ENCODE results near the gene CFL1. TPM values are rescaled to one million over a fixed set of nuclear protein-coding genes. Genes with fewer than 3 reads are reported as not detected.

The CFL1 gene
- total RNA-seq, 2 donors from 2014 or later, result 697 to 707 TPM

DNA sequence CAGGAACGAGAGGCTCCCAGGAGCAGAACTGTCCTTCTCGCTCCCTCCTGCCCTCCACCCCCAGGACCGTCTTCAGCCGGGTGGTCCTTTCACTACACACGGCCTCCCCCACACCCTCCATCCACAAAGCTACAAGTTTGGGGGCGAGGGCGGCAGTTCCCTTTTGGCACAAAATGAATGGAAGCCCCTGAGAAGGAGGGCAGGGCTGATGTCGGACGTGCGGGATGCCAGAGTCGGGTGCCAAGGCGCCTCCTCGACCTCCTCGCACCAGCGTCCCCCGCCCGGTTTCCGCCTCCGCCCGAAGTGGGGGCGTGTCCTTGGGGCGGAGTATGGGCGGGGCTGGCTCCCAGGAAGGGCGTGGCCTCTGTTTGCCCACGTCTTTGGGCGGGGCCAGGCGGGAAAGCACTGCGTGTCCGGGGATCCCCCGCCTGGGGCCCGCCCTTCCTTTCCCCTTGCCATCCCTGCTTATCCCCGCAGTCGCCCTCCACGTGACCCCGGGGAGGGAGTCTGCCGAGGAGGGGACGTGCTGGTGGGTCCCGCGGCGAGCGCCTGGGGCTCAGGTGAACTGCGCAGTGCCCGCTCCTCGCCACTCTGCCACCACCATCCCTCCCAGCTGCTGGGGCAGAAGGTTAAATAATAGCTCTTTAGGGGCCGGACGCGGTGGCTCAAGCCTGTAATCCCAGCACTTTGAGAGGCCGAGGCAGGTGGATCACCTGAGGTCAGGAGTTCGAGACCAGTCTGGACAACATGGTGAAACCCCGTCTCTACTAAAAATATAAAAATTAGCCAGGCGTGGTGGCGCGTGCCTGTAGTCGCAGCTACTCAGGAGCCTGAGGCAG, 15.6 kb upstream of the CFL1 start:
- DNase-seq (ENCODE audit: low spot score), result peak; percentile 99
- intact Hi-C loops (cut with DNase I), result no loop called here

DNA sequence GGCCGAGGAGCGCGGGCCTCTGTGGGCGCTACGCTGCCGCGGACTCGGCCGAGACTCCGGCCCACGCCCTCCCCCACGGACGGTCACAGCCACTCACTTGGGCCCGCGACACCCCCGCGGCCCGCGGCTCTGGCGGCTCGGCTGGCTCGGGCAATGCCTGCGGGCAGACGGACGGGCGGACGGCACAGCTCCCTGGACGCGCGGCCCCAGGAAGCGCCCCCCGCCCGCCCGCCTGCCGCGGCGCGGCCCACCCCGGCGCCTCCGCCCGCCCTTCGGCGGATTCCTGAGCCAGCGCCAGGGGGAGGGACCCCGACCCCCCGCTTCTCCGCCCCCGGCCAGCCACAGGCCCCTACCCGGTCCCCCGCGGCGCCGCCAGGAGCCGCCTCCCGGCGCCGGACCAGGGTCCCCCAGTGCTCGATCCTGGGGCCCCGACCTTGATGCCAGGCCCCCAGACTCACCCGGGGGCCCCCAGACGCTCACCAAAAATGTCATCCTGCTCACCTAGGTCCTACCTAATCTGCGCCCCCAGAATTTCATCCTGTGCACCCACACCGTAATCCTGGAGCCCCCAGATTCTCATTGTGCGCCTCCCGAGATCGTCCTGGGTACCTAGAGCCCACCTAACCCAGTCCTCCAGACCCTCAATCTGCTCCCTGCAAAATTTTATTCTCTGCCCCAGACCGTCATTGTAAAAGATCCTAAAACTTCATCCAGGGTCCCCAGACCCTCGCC, 14.8 kb upstream of the CFL1 start, which contains the start of gene EFEMP2:
Gene EFEMP2, minus strand, starts transcription at position 215 of the 732 bp plus-strand sequence. CDS start 446 bp downstream, outside the sequence.
- intact Hi-C loops (cut with DNase I), result no loop called here
- peak; percentile 83 for DNase-seq (ENCODE audit: low spot score)

DNA sequence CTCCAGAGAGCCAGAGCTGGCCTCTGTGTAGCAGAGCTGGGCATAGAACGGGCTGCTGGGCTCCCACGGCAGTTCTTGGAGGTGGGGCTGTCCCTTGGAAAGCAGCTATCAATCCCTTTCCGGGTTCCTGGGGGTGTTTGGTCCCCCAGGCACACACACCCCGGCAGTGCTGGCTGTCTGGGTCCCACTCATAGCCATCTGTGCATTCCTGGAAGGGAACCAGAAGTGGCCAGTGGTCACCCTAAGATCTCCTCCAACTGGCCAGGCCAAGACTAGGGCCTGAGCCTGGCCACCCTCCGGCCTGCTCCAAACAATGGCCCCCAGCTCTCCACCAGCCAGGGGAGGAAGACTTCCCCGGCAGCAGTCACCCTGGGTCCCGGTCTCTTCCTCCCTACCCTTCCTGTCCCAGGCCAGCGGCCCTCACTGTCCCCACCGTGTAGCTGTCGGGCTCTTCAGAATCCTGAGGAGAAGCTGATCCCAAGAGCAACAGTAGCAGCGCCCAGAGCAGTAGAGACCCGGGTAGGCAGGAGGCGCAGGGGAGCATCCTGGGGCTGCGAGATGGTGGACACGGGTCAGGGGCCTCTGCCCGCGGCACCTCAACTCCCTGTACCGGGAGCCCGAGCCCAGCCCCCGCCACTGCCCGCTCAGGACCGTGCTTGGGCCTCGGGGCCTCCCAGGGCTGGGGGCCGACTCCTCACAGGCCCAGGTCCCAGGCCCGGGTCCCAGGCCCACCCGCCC, 14.0 kb upstream of the CFL1 start:
- peak; percentile 77 for DNase-seq (ENCODE audit: low spot score)
- intact Hi-C loops (cut with DNase I), result no loop called here

DNA sequence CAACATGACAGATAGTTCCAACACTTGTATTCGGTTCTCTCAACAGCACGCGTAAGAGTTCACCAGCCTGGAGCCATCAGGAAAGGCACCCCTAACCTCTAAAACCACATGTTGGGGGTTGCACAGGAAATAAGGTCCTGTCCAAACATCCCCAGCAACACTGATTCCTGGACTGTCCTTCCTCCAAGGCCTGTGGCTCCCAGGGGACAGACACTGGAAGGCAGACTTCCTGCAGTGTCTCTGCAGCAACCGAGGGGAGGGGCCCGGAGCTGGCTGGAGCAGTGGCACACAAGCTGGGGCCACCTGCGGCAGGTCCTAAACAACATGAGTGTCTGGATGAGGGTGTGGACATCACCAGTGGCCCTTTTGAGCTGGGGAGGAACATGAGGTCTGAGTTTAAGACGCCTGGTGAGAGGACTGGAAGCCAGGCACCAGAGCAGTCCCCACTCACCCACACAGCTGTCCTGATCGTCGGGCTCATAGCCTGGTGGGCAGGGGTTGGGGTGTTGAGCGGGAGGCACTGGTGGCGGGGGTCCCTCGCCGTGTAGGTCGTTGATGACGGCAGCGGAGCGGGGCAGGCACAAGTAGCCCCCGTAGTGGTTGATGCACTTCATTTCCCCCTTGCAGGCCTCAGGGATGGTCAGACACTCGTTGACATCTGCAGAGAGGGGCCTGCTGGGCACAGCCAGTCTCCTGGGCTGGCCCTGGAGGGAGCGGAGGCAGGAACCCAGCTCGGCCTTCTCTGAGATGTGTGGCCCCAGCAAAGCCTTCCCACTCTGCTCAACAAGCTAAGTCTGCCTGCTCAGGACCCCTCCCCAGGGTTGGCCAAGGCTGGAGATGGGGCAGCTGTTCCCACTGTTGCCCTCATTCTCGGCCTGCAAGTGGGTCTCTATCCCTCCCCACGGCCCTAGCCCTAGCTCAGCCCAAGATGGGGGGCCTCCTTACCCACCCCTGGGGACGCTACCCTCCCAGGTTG, 13.0 kb upstream of the CFL1 start:
- intact Hi-C loops (cut with DNase I), result no loop called here
- no peak for DNase-seq (ENCODE audit: low spot score)

DNA sequence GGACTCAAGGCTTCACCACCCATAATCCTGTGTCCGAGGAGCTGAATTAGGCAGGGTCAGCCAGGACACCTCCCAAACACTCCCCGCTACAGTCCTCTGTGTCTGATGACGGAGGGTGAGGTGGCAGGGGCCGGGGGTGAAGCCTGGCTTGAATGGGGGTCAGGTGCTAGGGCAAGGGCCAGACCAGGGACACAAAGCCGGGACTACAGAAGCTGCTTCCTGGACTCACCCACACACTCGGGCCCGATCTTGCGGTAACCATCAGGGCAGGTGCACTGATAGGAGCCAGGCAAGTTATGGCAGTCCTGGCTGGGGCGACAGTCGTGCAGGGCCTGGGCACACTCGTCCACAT, 12.3 kb upstream of the CFL1 start:
- intact Hi-C loops (cut with DNase I), result no loop called here
- no peak for DNase-seq (ENCODE audit: low spot score)

DNA sequence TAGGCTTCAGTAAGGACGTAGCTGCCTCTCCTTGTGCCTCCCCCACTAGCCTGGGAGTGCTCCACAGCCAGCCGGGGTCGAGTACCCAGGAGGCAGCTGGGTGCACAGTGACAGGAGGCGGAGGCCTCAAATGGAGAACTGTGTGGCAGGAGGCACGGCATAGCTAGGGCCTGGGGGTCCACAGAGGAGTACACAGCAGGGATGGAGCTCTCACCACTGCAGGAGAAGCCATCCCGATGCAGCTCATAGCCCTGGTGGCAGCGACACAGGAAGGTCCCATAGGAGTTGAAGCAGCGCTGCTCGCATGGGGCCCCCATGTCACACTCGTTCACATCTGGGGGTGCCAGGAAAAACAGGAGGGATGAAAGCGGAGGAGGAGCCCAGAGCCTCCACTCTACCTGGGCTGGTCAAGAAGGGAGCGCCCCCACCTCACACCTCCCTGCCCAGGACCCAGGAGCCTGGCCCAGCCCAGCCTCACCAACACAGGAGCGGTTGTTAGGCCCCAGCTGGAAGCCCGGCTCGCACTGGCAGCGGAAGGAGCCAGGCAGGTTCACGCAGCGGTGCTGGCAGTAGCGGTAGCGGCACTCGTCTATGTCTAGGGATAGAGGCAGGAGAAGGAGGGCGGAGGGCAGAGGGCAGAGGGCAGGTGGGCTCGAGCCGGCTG, 11.8 kb upstream of the CFL1 start:
- intact Hi-C loops (cut with DNase I), result loop anchor here in 1 of 2 donors (5.0 kb wide), 1 partner anchor 628 kb away; no protein-coding TSS in a partner anchor
- DNase-seq (ENCODE audit: low spot score), result no peak

DNA sequence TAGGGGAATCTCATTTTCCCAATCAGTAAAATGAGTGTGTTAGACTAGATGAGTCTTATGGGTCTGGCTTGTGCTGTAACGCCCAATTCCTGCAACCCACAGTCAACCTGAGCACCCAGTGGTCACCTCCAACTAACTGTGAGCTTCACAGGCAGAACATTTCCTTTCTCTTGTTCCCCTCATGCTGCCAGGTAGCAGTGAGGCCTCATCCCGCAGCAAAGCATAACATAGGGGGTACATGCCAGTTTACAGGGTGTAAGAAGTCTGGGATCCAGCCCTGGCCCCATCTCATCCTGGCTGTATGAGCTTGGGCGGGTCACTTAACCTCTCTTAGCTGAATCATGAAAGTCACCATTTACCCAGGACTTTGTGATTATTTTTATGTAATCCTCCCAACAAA, 10.9 kb upstream of the CFL1 start:
- no peak for DNase-seq (ENCODE audit: low spot score)
- intact Hi-C loops (cut with DNase I), result loop anchor here in 1 of 2 donors (5.0 kb wide), 1 partner anchor 628 kb away; no protein-coding TSS in a partner anchor

DNA sequence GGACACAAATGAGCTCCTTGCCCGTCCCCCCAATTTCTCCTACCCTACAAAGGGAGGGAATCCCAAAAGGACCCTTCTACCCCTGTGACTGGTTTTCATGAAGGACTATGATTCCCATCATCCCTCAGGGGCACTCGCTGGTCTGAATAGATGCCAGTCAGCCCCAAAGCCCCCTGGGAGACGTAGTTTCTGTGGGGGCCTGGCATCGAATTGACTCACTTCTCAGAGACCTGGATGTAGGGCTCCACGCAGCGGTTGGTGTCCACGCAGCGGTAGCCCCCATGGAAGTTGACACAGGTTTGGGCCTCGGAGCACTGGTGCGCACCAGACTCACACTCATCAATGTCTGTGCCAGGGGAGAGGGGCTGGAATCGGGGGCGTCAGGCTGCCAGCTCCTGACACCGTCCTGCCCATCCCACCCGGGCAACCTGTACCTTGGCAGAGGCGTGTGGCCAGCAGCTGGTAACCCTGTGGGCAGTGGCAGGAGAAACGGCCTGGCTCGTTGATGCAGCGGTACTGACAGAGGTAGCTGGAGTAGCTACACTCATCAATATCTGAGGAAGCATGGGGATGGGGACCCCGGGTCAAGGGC, 10.2 kb upstream of the CFL1 start:
- DNase-seq (ENCODE audit: low spot score), result no peak
- intact Hi-C loops (cut with DNase I), result loop anchor here in 1 of 2 donors (5.0 kb wide), 1 partner anchor 629 kb away; no protein-coding TSS in a partner anchor

DNA sequence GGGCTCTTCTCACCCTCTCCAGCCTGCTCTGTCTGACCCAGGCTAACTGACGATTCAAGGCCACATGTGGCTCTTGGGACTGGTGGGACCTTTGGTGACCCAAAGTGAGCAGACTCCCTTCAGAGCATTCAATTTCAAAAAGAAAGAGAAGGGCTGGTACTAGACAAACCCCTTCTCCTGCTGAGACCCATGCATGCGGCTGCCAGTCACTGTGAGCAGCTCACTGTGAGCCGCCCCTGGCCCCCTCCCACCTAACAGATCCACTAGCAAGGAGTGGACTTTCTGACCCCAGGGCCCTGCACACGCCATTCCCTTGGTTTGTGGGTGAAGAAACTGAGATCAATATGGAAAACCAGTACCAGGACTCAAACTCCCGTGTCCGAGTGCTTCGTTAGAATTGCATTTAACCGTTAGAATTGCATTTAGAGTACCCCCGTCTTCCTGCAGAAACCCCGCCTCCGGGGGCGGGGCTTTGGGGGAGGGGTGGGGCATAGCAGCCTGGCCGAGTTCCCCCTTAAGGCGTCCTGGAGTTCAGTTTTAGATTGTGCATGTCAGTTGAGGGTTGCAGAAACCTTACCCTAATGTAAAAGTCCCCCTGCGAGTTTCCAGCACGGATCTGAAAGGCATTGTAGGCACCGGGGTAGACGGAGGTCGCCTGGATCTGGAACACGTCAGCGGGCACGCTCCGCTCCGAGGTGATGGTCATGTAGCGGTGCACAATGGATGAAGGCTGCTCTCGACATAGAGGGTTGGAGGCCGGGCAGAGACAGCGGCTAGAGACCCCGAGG, 9.5 kb upstream of the CFL1 start:
- DNase-seq (ENCODE audit: low spot score), result no peak

DNA sequence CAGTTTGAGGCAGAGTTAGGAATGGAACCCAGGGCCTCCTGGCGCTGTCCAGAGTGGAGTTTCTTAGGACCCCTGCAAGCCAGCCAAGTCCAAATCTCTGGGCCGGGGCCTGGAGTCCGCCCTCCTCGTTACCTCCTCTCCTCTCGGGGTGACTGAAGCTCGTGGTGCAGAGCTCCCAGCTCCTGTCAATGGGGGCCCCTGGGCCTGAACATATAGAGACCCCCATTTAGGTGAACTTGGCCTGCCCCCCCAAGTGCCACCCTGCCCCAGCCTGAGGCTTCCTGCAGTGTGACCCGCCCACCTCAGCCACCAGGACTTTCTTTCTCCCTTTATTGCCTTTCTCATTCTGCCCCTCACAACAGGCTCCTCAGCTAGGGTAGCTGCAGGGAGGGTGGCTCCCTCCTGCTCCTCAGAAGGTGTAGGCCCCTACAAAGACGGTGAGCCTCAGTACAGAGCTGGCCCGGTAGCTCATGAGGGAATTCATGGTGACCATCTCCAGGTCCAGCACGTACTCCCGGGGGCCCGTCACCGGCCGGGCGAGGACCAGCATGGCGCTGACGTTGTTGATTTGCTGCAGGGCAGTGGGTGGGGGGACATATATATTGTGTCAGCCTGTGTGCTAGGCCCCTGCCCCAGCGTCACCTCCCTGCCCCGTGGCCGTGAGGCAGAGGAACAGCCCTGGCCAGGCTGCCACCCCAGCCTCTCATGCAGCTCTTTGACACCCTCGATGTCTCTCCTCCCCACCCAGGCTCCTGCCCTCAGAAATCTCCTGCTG, 8.7 kb upstream of the CFL1 start:
- intact Hi-C loops (cut with DNase I), result loop anchor here in 1 of 2 donors (5.0 kb wide), 1 partner anchor 631 kb away; no protein-coding TSS in a partner anchor
- DNase-seq (ENCODE audit: low spot score), result no peak

More for the DNA sequence above, 9.5 kb upstream of the CFL1 start:
- intact Hi-C loops (cut with DNase I), result loop anchor here in 1 of 2 donors (5.0 kb wide), 1 partner anchor 630 kb away; no protein-coding TSS in a partner anchor

DNA sequence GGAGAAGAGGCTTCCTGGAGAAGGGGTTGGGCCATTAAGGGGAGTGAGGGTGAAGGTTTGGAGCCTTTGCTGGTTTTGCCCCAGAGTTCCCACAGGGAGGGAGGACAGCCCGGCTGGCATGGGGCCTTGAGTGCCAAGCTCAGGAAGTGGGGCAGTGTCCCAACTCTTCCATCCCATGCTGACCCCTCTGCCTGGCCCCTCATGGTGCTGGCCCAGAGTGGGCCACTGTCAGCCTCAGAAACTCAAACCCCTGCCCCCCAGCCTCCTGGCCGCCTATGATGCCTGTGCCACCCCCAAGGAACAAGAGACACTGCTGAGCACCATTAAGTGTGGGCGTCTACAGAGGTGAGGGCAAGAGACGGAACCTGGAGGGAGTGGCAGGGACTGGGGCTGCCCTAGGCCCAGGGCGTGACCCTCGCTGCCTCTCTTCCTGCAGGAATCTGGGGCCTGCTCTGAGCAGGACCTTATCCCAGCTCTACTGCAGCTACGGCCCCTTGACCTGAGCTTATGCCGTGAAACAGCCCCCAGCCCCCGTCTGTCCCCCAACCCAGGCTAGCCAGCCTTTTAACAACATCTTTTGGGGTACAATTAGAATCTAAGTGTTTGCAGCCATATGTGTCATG, 7.7 kb upstream of the CFL1 start:
- DNase-seq (ENCODE audit: low spot score), result no peak
- intact Hi-C loops (cut with DNase I), result loop anchor here in 1 of 2 donors (5.0 kb wide), 1 partner anchor 632 kb away; no protein-coding TSS in a partner anchor

DNA sequence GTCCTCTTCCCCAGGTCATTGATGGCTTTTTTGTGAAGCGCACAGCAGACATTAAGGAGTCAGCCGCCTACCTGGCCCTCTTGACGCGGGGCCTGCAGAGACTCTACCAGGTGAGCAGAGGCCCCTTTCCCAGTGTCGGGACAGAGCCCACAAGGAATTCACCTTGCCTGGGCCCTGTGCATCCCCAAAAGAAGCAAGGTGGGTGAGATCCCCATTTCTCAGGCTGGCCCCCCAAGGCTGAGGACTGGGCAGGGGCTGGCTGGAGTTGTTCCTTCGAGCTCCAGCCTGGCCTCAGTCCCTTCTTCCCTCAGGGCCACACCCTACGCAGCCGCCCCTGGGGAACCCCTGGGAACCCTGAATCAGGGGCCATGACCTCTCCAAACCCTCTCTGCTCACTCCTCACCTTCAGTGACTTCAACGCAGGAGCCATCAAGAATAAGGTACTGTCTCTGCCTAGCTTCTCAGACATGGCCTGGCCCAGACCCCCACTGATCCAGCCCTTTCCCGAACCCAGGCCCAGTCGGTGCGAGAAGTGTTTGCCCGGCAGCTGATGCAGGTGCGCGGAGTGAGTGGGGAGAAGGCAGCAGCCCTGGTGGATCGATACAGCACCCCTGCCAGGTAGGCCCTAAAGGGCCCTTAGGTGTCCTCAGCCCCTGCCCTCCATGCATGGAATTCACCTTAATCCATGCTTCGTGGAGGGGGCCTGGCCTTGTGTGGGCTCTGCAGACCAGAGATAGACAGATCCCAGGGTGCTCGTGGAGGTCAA, 6.9 kb upstream of the CFL1 start:
- DNase-seq (ENCODE audit: low spot score), result no peak
- intact Hi-C loops (cut with DNase I), result loop anchor here in 1 of 2 donors (5.0 kb wide), 1 partner anchor 632 kb away; no protein-coding TSS in a partner anchor

DNA sequence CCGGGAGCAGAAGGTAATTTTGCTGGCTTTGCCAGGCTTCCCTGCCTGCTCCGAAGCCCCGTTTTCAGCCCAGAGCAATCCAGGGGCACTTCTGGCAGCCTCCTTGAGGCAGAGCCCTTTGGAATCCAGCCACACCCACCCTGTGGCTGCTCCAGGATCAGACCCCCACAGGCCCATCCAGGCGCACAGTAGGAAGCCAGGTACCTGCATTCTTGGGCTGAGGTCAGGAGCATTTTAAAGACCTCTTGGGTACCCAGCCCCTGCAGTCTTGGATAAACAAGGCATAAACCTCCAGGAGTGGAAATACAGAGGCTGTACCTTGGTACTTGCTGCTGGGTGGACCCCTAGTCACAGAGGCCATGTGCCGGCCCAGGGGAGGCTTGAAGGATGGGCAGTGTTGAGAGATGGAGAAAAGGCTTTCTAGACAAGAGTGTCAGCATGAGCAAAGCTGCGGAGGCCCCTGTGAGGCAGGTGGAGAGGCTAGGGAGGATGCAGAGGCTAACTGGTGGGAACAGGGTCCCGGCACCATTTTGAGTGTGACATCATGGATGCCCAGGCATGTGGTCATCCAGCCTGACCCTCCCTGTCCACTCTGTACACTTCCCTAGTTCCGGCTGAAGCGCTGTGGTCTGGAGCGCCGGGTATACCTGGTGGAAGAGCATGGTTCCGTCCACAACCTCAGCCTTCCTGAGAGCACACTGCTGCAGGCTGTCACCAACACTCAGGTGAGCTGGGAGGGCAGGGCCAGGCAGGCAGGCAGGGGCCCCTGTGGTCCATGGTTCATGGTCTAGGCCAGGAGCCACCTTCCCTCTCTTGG, 6.1 kb upstream of the CFL1 start:
- intact Hi-C loops (cut with DNase I), result no loop called here
- no peak for DNase-seq (ENCODE audit: low spot score)

Measured in posterior vena cava (tissue), 2 donors.